PFSK-1 (cell line): ENCODE results near the gene TMEM119.

ENCODE experiments used
- POLR2AphosphoS5 ChIP-seq: IDR thresholded peaks from 2 replicates; pipeline ENCODE4 v1.6.1; 2012; ENCODE audit warnings: low read depth, mild to moderate bottlenecking, control low read depth, low read length, moderate library complexity
- REST ChIP-seq, 2 experiments: IDR thresholded peaks; 2 replicates each; pipeline versions ENCODE4 v1.6.1 to v1.8.0; 2011 to 2012; ENCODE audit warnings: low read depth in 2 of 2, low read length in 2 of 2, control low read depth in 1 of 2, inconsistent platforms in 1 of 2, mild to moderate bottlenecking in 1 of 2, moderate library complexity in 1 of 2; ENCODE audit not compliant: insufficient read depth in 1 of 2
- SIN3A ChIP-seq: IDR thresholded peaks from 2 replicates; pipeline ENCODE4 v1.6.1; 2012; ENCODE audit warnings: mild to moderate bottlenecking, low read length, moderate library complexity, borderline replicate concordance; ENCODE audit not compliant: insufficient read depth

GRCh38 chr12:108622421-108622820, 24.5 kb upstream of the TMEM119 start:
- TF ChIP-seq REST (IDR thresholded peaks at IDR 0.05; ENCODE audit: insufficient read depth in 1 of 2, low read depth in 2 of 2, low read length in 2 of 2), result no peak
- TF ChIP-seq SIN3A, result no peak
- no peak for TF ChIP-seq POLR2AphosphoS5
